HG03571 (cell line): ENCODE results near the gene TMEM38B.
"Not testable (repeated sequence)": the region's sequence is repeated elsewhere in the genome, so short reads cannot be mapped to it uniquely, and the experiment has no call there.

Experiments
- ATAC-seq: cut with Tn5 transposase; IDR thresholded peaks from one replicate; pipeline ENCODE4 v1.9.1; 2021; ENCODE audit not compliant: unreplicated experiment

Gene TMEM38B

GRCh38 chr9:105681313-105681712 is 13.0 kb upstream of the TMEM38B start:
- ATAC-seq: no peak

GRCh38 chr9:105681724-105682123 is 12.6 kb upstream of the TMEM38B start:
- no peak for ATAC-seq

- no peak for ATAC-seq
Observed at GRCh38 chr9:105683688-105684275, 10.6 kb upstream of the TMEM38B start.

GRCh38 chr9:105686936-105687335 is 7.4 kb upstream of the TMEM38B start:
- no peak for ATAC-seq

GRCh38 chr9:105690742-105691141 is 3.6 kb upstream of the TMEM38B start:
- no peak for ATAC-seq

- peak; percentile 23 for ATAC-seq
Observed at GRCh38 chr9:105693435-105694189, 729 bp upstream of the TMEM38B start.

GRCh38 chr9:105694848-105695581 is 674 bp downstream of the TMEM38B start:
- peak; percentile 59 for ATAC-seq

- no peak for ATAC-seq
Observed at GRCh38 chr9:105696219-105696793, 2.0 kb downstream of the TMEM38B start.

- ATAC-seq: no peak
Observed at GRCh38 chr9:105697871-105698270, 3.5 kb downstream of the TMEM38B start.

- ATAC-seq: no peak
Observed at GRCh38 chr9:105698348-105698870, 4.1 kb downstream of the TMEM38B start.

- no peak for ATAC-seq
Observed at GRCh38 chr9:105700668-105701067, 6.3 kb downstream of the TMEM38B start.

- no peak for ATAC-seq
Observed at GRCh38 chr9:105701145-105701544, 6.8 kb downstream of the TMEM38B start.

- ATAC-seq: no peak
Observed at GRCh38 chr9:105702207-105702606, 7.9 kb downstream of the TMEM38B start.

GRCh38 chr9:105703638-105704037 is 9.3 kb downstream of the TMEM38B start:
- not testable (repeated sequence) for ATAC-seq

GRCh38 chr9:105706156-105706555 is 11.8 kb downstream of the TMEM38B start:
- ATAC-seq: no peak

GRCh38 chr9:105708405-105708804 is 14.1 kb downstream of the TMEM38B start:
- peak; percentile 54 for ATAC-seq

- no peak for ATAC-seq
Observed at GRCh38 chr9:105710638-105711037, 16.3 kb downstream of the TMEM38B start.

GRCh38 chr9:105711867-105712266 is 17.5 kb downstream of the TMEM38B start:
- no peak for ATAC-seq

GRCh38 chr9:105712297-105712696 is 18.0 kb downstream of the TMEM38B start:
- no peak for ATAC-seq

GRCh38 chr9:105712773-105713172 is 18.4 kb downstream of the TMEM38B start:
- no peak for ATAC-seq

GRCh38 chr9:105713260-105714019 is 19.1 kb downstream of the TMEM38B start:
- ATAC-seq: no peak
